Colonic mucosa (tissue), 4 donors: ENCODE results near the gene CD93. TPM values are rescaled to one million over a fixed set of nuclear protein-coding genes. Genes with fewer than 3 reads are reported as not detected.

Experiments
- DNase-seq: peaks from one replicate; pipeline ENCODE4 v3.0.0-alpha.2; 2020
- H3K27ac ChIP-seq: fragments of 200-600 bp; one replicate; pipeline ENCODE4 v1.8.0; 2021
- H3K27me3 ChIP-seq: fragments of 200-600 bp; one replicate; pipeline ENCODE4 v1.8.0; 2021
- H3K36me3 ChIP-seq: fragments of 200-600 bp; one replicate; pipeline ENCODE4 v1.8.0; 2021
- H3K4me1 ChIP-seq: fragments of 200-600 bp; one replicate; pipeline ENCODE4 v1.8.0; 2021; ENCODE audit warnings: mild to moderate bottlenecking
- H3K4me3 ChIP-seq: fragments of 200-600 bp; one replicate; pipeline ENCODE4 v1.8.0; 2021
- H3K9ac ChIP-seq, 2 donors: one replicate each; pipeline ENCODE4 v1.7.0; 2013; ENCODE audit warnings: control low read depth in 2 of 2, low read depth in 2 of 2, low read length in 2 of 2
- H3K9me3 ChIP-seq: fragments of 200-600 bp; one replicate; pipeline ENCODE4 v1.8.0; 2021
- intact Hi-C: fragments of 100-400 bp; cut with DNase I; formaldehyde crosslinking; loops from one replicate; pipeline ENCODE4 v1.14.1; 2022
- total RNA-seq, 2 donors: library from RNA; stranded (reverse); fragmentation: NEBNext Ultra II Directional in 1 of 2; extraction: Animal tissue kit (Norgen Biotek cat#: 25700) in 1 of 2; gene quantifications; one replicate each; pipeline ENCODE4 v1.2.1, GENCODE V29; 2021
- TF ChIP-seq, protein P1 (sequence below): fragments of 200-600 bp; IDR thresholded peaks from one replicate; pipeline ENCODE4 v1.8.0; 2022; ENCODE audit warnings: antibody characterized with exemption, mild to moderate bottlenecking
- donor health status: healthy.
- donor health status: DM: no; HTN: no; CAD: no.
- donor health status: DM: no; HTN: no; CAD: no.

Gene CD93
- total RNA-seq, 2 donors from 2014 or later = 5.3 to 20.3 TPM

DNA sequence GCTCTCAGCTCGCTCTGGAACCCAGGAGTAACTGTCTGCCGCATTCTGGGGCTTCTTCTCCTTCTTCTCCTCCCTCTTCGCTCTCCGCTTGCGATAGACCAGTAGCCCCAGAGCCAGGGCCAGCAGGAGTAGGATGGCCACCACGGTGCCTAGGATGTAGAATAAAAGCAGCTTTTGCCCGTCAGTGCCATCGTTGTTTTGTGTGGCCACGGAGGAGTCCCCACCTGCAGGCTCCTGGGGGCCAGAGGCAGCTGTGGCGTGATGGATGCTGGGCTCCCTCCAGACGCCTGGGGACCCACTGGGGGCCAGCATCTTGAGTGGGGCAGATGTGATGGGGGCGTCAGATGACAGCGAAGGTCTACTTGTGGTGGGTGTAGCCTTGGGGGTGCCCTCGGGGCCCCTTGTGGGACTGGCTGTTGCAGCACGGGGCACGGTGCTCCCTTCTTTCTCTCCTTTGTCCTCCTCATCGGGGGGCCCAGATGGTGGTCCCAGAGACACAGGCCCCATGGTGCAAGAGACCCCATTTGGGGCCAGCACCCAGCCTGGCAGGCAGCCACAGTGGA, 1.8 kb downstream of the CD93 start:
- no peaks in the 10 kb centered on the region for H3K27me3 ChIP-seq
- no peaks in the 10 kb centered on the region for H3K4me1 ChIP-seq
- H3K9me3 ChIP-seq = no peaks in the 10 kb centered on the region
- H3K4me3 ChIP-seq = peak overlapping the region; percentile 15
- TF ChIP-seq, protein P1, sequence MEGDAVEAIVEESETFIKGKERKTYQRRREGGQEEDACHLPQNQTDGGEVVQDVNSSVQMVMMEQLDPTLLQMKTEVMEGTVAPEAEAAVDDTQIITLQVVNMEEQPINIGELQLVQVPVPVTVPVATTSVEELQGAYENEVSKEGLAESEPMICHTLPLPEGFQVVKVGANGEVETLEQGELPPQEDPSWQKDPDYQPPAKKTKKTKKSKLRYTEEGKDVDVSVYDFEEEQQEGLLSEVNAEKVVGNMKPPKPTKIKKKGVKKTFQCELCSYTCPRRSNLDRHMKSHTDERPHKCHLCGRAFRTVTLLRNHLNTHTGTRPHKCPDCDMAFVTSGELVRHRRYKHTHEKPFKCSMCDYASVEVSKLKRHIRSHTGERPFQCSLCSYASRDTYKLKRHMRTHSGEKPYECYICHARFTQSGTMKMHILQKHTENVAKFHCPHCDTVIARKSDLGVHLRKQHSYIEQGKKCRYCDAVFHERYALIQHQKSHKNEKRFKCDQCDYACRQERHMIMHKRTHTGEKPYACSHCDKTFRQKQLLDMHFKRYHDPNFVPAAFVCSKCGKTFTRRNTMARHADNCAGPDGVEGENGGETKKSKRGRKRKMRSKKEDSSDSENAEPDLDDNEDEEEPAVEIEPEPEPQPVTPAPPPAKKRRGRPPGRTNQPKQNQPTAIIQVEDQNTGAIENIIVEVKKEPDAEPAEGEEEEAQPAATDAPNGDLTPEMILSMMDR = no peak
- intact Hi-C loops = no loop called here
- DNase-seq = no peak
- peak overlapping the region; percentile 36 for H3K27ac ChIP-seq
- no peaks in the 10 kb centered on the region for H3K36me3 ChIP-seq
- no peak overlapping the region for H3K9ac ChIP-seq

DNA sequence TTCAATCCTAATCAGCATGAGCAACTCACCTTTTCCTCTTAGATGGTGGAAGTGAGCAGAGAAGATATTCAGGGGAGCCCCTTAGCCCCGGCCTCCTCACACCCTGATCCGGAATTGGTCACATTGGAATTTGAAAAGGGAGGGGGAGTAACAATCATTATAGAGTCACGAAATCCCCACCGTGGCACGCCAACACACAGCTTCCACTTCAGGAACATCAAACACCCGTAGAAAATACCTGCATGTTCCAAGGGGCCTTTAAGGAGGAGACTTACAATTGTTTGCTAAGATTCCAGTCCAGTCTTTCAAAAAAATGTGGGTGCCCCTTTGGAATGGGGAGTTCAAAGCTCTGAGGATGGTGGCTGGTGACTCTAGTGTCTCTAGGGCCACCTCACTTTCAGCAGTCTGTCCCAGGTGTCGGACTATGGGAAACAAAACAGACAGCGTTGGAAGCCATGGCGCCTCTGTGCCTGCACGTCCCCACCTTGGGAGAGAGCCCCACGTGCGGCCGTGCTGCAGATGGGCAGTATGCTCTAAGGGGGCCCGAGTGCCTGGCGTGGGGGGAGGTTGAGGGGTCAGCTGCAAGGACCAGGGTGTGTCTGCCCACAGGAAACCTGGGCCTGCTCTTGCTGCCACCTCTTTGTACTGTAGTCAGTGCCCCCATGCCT, 2.4 kb downstream of the CD93 start:
- intact Hi-C loops = no loop called here
- Histone ChIP-seq H3K4me1 (no peaks in the 10 kb centered on the region), H3K27ac (peak overlapping the region; percentile 36), H3K9me3 (no peaks in the 10 kb centered on the region), H3K36me3 (no peaks in the 10 kb centered on the region), H3K9ac (no peak overlapping the region), H3K27me3 (no peaks in the 10 kb centered on the region), H3K4me3 (peak overlapping the region; percentile 15)
- no peak for DNase-seq
- TF ChIP-seq, protein P1 = no peak

- no peaks in the 10 kb centered on the region for H3K9me3 ChIP-seq
- no peak overlapping the region for H3K9ac ChIP-seq
- intact Hi-C loops = no loop called here
- DNase-seq = no peak
- H3K4me3 ChIP-seq = peak overlapping the region; percentile 15
- peak overlapping the region; percentile 36 for H3K27ac ChIP-seq
- H3K27me3 ChIP-seq = no peaks in the 10 kb centered on the region
- H3K36me3 ChIP-seq = no peaks in the 10 kb centered on the region
- TF ChIP-seq, protein P1 = no peak
- no peaks in the 10 kb centered on the region for H3K4me1 ChIP-seq
Measured at GRCh38 chr20:23082846-23083552, 3.1 kb downstream of the CD93 start.

GRCh38 chr20:23081263-23081819, 4.8 kb downstream of the CD93 start:
- no peak for DNase-seq
- TF ChIP-seq, protein P1 = no peak
- Histone ChIP-seq H3K9me3 (no peaks in the 10 kb centered on the region), H3K27me3 (no peaks in the 10 kb centered on the region), H3K27ac (no peak overlapping the region), H3K36me3 (no peaks in the 10 kb centered on the region), H3K4me1 (no peaks in the 10 kb centered on the region), H3K4me3 (no peak overlapping the region), H3K9ac (no peak overlapping the region)
- intact Hi-C loops = no loop called here

DNA sequence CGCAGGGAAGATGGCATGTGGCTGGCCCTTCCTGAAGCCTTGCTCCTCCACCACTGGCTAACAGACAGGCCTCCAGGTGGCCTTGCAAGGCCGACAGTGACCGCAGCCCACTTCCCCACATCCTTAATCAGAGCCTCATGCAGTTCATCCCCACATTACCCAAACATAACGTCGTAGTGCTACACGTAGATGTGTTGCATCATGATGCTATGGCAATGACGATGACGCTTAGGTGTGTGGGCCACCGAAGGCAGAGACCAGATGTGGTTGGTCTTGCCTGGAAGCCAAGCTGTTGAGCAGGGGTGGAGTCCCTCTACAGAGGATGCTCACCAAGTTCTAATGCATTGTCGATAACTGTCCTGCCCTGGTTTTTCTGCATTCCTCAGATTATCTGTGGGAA, 5.6 kb downstream of the CD93 start:
- intact Hi-C loops = no loop called here
- Histone ChIP-seq H3K4me1 (no peaks in the 10 kb centered on the region), H3K27me3 (no peaks in the 10 kb centered on the region), H3K9me3 (no peaks in the 10 kb centered on the region), H3K36me3 (no peaks in the 10 kb centered on the region), H3K9ac (no peak overlapping the region), H3K27ac (no peak overlapping the region), H3K4me3 (no peak overlapping the region)
- TF ChIP-seq, protein P1 = no peak
- no peak for DNase-seq
